Endothelial cell of umbilical vein (primary cell): ENCODE measurements around the gene ARHGEF28. TPM values are rescaled to one million over a fixed set of nuclear protein-coding genes. Genes with fewer than 3 reads are reported as not detected.

Experiments
- BruUV-seq: library from RNA; stranded (reverse); fragments of 400-500 nt; replicated peaks from 2 replicates; lab custom pipeline; 2021; lab: Mats Ljungman, UMichigan
- CTCF ChIA-PET: fragments of 300-600, 350-600 bp; sonication (Branson Sonifier 250); formaldehyde crosslinking; loops from one replicate; lab custom pipeline; 2021; ENCODE audit warnings: antibody characterized with exemption, inconsistent platforms; lab: Charles Lee
- POLR2A ChIA-PET: fragments of 300-600, 350-600 bp; sonication (Branson Sonifier 250); formaldehyde crosslinking; loops from one replicate; lab custom pipeline; 2021; ENCODE audit warnings: antibody characterized with exemption, inconsistent platforms; lab: Charles Lee
- DNase-seq: peaks from one replicate; pipeline ENCODE4 v3.0.0-alpha.2; 2011; ENCODE audit warnings: low read depth, low spot score
- FAIRE-seq: peaks from 2 replicates; lab custom pipeline; 2011; peaks lifted over from hg19 to GRCh38; lab: Jason Lieb, UNC
- H2AFZ ChIP-seq: 2 replicates; pipeline ENCODE4 v1.6.0; 2012; ENCODE audit warnings: low read depth, low read length, control low read depth, inconsistent platforms
- H3K27ac ChIP-seq: 2 replicates; pipeline ENCODE4 v1.5.1; 2011; ENCODE audit warnings: low read depth, mild to moderate bottlenecking, control low read depth, low read length, moderate library complexity; ENCODE audit not compliant: insufficient read depth
- H3K27me3 ChIP-seq, 2 experiments: 2 replicates each; pipeline versions ENCODE4 v1.6.0 to v1.6.1; 2011; ENCODE audit warnings: low read length in 2 of 2, mixed read lengths in 1 of 2; ENCODE audit not compliant: control insufficient read depth in 2 of 2, insufficient read depth in 2 of 2
- H3K36me3 ChIP-seq, 2 experiments: 2 replicates in 1 of 2; 3 replicates in 1 of 2; pipeline ENCODE4 v1.5.1; 2011; ENCODE audit warnings: low read length in 2 of 2, mild to moderate bottlenecking in 1 of 2, moderate library complexity in 1 of 2; ENCODE audit not compliant: control insufficient read depth in 2 of 2, insufficient read depth in 2 of 2; ENCODE audit errors: extremely low read depth in 1 of 2
- H3K4me1 ChIP-seq: 3 replicates; pipeline ENCODE4 v1.5.1; 2011; ENCODE audit warnings: mild to moderate bottlenecking, low read length; ENCODE audit not compliant: control insufficient read depth, insufficient read depth; ENCODE audit errors: extremely low read depth
- H3K4me2 ChIP-seq: 2 replicates; pipeline ENCODE4 v1.6.1; 2011; ENCODE audit warnings: low read length, control low read depth, mixed read lengths; ENCODE audit not compliant: insufficient read depth
- H3K4me3 ChIP-seq, 3 experiments: fragments of 200-600 bp in 1 of 3; sonication (generic), shearing (Covaris generic) in 1 of 3; replicated peaks in 1 of 3; 2 replicates each; pipeline ENCODE4 v1.5.1; 2011 to 2016; ENCODE audit warnings: control low read depth in 3 of 3, low read length in 3 of 3, mild to moderate bottlenecking in 2 of 3, inconsistent platforms in 1 of 3, low read depth in 1 of 3, moderate library complexity in 1 of 3; ENCODE audit not compliant: insufficient read depth in 1 of 3
- H3K79me2 ChIP-seq: 2 replicates; pipeline ENCODE4 v1.6.0; 2012; ENCODE audit warnings: low read length, inconsistent platforms; ENCODE audit not compliant: control insufficient read depth, insufficient read depth
- H3K9ac ChIP-seq: replicated peaks from 2 replicates; pipeline ENCODE3; 2011; ENCODE audit warnings: low read length, control low read depth; ENCODE audit not compliant: insufficient read depth; ENCODE audit errors: extremely low read depth
- H3K9me1 ChIP-seq: replicated peaks from 3 replicates; pipeline ENCODE4 v1.6.0; 2011; ENCODE audit warnings: mild to moderate bottlenecking, low read length; ENCODE audit not compliant: control insufficient read depth, insufficient read depth; ENCODE audit errors: extremely low read depth
- H3K9me3 ChIP-seq: replicated peaks from 2 replicates; pipeline ENCODE4 v1.5.1; 2012; ENCODE audit warnings: low read length, inconsistent platforms; ENCODE audit not compliant: control insufficient read depth, insufficient read depth
- H4K20me1 ChIP-seq: replicated peaks from 2 replicates; pipeline ENCODE3; 2011; ENCODE audit warnings: mild to moderate bottlenecking, low read length; ENCODE audit not compliant: control insufficient read depth, insufficient read depth; ENCODE audit errors: extremely low read depth
- EZH2 ChIP-seq: IDR thresholded peaks from 2 replicates; pipeline ENCODE4 v1.6.1; 2012; ENCODE audit warnings: borderline replicate concordance, low read depth, mild to moderate bottlenecking, moderate library complexity, low read length, inconsistent platforms; ENCODE audit not compliant: severe bottlenecking
- FOS ChIP-seq: IDR thresholded peaks from 2 replicates; pipeline ENCODE4 v1.6.1; 2011; ENCODE audit warnings: mild to moderate bottlenecking, low read length, moderate library complexity, borderline replicate concordance; ENCODE audit not compliant: insufficient read depth
- GATA2 ChIP-seq: IDR thresholded peaks from 2 replicates; pipeline ENCODE4 v1.7.0; 2011; ENCODE audit warnings: low read depth, mild to moderate bottlenecking, moderate library complexity, mixed read lengths, low read length; ENCODE audit not compliant: insufficient read length, insufficient read depth
- JUN ChIP-seq: IDR thresholded peaks from 2 replicates; pipeline ENCODE4 v1.6.1; 2011; ENCODE audit warnings: borderline replicate concordance, low read depth; ENCODE audit not compliant: insufficient read length, insufficient read depth
- MYC ChIP-seq: IDR thresholded peaks from one replicate; pipeline ENCODE4 v1.6.1; 2011; ENCODE audit warnings: mild to moderate bottlenecking, low read depth, low read length
- POLR2A ChIP-seq: IDR thresholded peaks from 2 replicates; pipeline ENCODE4 v1.6.1; 2012; ENCODE audit warnings: low read depth, mild to moderate bottlenecking, control low read depth, low read length
- POLR2AphosphoS5 ChIP-seq: IDR thresholded peaks from 2 replicates; pipeline ENCODE4 v1.6.1; 2012; ENCODE audit warnings: low read depth, mild to moderate bottlenecking, control low read depth, low read length, moderate library complexity; ENCODE audit not compliant: insufficient read depth
- dilution Hi-C: fragments of 300-500 bp; cut with MboI; formaldehyde crosslinking; loops from one replicate; pipeline ENCODE4 v1.15.0; 2019; ENCODE audit warnings: low sequenced_read_pairs; ENCODE audit not compliant: extremely low pct_ligation_motif_present
- intact Hi-C: fragments of 100-400 bp; cut with micrococcal nuclease; formaldehyde crosslinking; loops from one replicate; pipeline ENCODE4 v1.10.0; 2022
- polyA plus RNA-seq, 4 experiments: library from polyadenylated mRNA; depleted of rRNA in 3 of 4; stranded (reverse) in 3 of 4; unstranded in 1 of 4; fragments of >200 nt; gene quantifications; 2 replicates each; pipeline versions ENCODE4 v1.2.1 to v1.2.3, GENCODE V29; 2011 to 2012; ENCODE audit warnings: missing spikeins in 1 of 4
- total RNA-seq: library from RNA; stranded (reverse); gene quantifications from 2 replicates; pipeline ENCODE4 v1.2.3, GENCODE V29; 2021
- TF ChIP-seq, protein P1 (sequence below), 2 donors: IDR thresholded peaks; 1 replicate in 1 of 2; 2 replicates in 1 of 2; pipeline ENCODE4 v1.5.1; 2011; ENCODE audit warnings: low read length in 2 of 2, mild to moderate bottlenecking in 2 of 2, moderate library complexity in 2 of 2, control low read depth in 1 of 2, inconsistent platforms in 1 of 2, low read depth in 1 of 2; ENCODE audit not compliant: insufficient read depth in 1 of 2; ENCODE audit errors: extremely low read depth in 1 of 2
- TF ChIP-seq, protein P2 (sequence below): IDR thresholded peaks from 2 replicates; pipeline ENCODE4 v1.6.1; 2011; ENCODE audit not compliant: insufficient read depth, insufficient read length

ARHGEF28 gene
- total and polyA plus RNA-seq, 2 donors (not counting 3 experiments of a cell fraction or from before 2014, with no cell fraction given), result 29.5 to 108 TPM

DNA sequence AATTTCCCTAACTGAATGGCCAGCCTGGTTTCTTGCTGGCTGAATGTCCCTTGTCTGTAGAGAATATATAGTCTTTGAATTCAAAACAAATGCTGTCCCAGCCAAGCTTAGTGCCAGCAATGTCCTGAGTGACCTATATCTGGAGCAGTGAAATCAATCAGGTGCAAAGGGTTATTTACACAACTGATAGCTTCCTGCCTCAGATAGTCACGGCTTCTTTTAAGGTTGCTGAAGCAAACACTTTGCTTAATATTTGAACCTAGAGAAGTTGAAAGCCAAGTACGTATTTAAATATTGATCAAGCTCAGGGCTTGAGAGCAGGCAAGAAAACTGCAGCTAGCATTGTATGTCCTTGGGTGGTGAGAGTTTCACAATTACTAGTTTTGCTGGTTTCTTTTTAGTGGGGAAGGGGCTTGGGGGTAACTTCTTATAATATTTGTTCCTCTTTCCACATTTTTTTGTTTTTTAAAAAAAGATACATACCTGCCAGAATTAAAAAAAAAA lies 2.0 kb upstream of the ARHGEF28 start:
- TF ChIP-seq POLR2AphosphoS5, result no peak
- TF ChIP-seq POLR2A, result no peak
- TF ChIP-seq, protein P1, sequence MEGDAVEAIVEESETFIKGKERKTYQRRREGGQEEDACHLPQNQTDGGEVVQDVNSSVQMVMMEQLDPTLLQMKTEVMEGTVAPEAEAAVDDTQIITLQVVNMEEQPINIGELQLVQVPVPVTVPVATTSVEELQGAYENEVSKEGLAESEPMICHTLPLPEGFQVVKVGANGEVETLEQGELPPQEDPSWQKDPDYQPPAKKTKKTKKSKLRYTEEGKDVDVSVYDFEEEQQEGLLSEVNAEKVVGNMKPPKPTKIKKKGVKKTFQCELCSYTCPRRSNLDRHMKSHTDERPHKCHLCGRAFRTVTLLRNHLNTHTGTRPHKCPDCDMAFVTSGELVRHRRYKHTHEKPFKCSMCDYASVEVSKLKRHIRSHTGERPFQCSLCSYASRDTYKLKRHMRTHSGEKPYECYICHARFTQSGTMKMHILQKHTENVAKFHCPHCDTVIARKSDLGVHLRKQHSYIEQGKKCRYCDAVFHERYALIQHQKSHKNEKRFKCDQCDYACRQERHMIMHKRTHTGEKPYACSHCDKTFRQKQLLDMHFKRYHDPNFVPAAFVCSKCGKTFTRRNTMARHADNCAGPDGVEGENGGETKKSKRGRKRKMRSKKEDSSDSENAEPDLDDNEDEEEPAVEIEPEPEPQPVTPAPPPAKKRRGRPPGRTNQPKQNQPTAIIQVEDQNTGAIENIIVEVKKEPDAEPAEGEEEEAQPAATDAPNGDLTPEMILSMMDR (IDR thresholded peaks at IDR 0.05; ENCODE audit: extremely low read depth in 1 of 2, insufficient read depth in 1 of 2, low read depth in 1 of 2, low read length in 2 of 2), result no peak
- TF ChIP-seq MYC, result no peak
- TF ChIP-seq, protein P2, sequence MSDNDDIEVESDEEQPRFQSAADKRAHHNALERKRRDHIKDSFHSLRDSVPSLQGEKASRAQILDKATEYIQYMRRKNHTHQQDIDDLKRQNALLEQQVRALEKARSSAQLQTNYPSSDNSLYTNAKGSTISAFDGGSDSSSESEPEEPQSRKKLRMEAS, result no peak
- no peak for TF ChIP-seq FOS
- no peak for TF ChIP-seq EZH2
- no peak for TF ChIP-seq GATA2
- TF ChIP-seq JUN, result no peak
- no peak overlapping the region for H3K27ac ChIP-seq
- ChIA-PET POLR2A (no interaction called here), CTCF (interaction anchor here (0.7 to 3.2 kb wide), 5 partner anchors 10 to 69 kb away, joined by 3 to 17 read pairs (median 5); no protein-coding TSS in a partner anchor)
- H4K20me1 ChIP-seq, result no peaks in the 10 kb centered on the region
- BruUV-seq, result no TSS peak
- dilution Hi-C loops (no loop called here), intact Hi-C loops (no loop called here)
- no peak overlapping the region for H3K4me3 ChIP-seq
- peaks cover 23% of the 10 kb centered on the region for H3K4me1 ChIP-seq
- peaks cover 29% of the 10 kb centered on the region for H3K79me2 ChIP-seq
- no peaks in the 10 kb centered on the region for H3K36me3 ChIP-seq
- no peak overlapping the region for H3K4me2 ChIP-seq
- no peak for DNase-seq
- no peaks in the 10 kb centered on the region for H3K9me1 ChIP-seq
- no peak overlapping the region for H3K9ac ChIP-seq
- peak overlapping the region; percentile 28 for H2AFZ ChIP-seq
- H3K9me3 ChIP-seq, result no peaks in the 10 kb centered on the region
- FAIRE-seq, result no peak
- H3K27me3 ChIP-seq, result no peaks in the 10 kb centered on the region
